Epithelial cell of esophagus (primary cell): Measurements from ENCODE around the gene FAM228B.
"Not testable (repeated sequence)": the region's sequence is repeated elsewhere in the genome, so short reads cannot be mapped to it uniquely, and the experiment has no call there.

Experiments used
- DNase-seq: peaks from one replicate; pipeline ENCODE4 v3.0.0; 2010; ENCODE audit warnings: low read depth
- H3K4me3 ChIP-seq: 2 replicates; pipeline ENCODE4 v1.5.1; 2011; ENCODE audit warnings: mild to moderate bottlenecking, low read length, control low read depth
- CTCF ChIP-seq: IDR thresholded peaks from 2 replicates; pipeline ENCODE4 v1.5.1; 2011; ENCODE audit warnings: low read depth, mild to moderate bottlenecking, low read length, control low read depth, inconsistent platforms; ENCODE audit not compliant: insufficient read depth; ENCODE audit errors: missing control alignments

Gene FAM228B

GRCh38 chr2:24183366-24184069, 60.2 kb downstream of the FAM228B start:
- no peak for TF ChIP-seq CTCF

DNA sequence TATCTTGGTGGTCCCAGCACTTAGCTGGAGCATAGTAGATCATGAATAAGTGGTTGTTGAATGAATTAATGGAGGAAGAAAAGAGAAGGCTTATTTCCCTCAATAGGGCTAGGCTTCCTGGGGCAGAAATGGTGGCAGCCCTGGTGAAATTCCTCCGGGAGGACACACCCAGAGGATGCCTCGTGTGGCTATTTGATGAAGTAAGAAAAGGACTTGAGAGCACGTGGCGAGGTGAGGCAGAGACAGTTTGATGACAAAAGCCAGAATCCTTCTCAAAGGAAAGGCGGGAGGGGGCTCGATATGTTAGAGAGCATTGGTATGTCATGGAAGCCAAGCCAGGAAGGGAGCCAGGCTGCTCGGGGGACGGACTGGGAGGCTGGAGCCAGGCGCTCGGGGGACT, 66.3 kb downstream of the FAM228B start:
- H3K4me3 ChIP-seq = no peak overlapping the region
- TF ChIP-seq CTCF = no peak
- DNase-seq = no peak

More at GRCh38 chr2:24183366-24184069, 60.2 kb downstream of the FAM228B start:
- DNase-seq = no peak
- no peak overlapping the region for H3K4me3 ChIP-seq

DNA sequence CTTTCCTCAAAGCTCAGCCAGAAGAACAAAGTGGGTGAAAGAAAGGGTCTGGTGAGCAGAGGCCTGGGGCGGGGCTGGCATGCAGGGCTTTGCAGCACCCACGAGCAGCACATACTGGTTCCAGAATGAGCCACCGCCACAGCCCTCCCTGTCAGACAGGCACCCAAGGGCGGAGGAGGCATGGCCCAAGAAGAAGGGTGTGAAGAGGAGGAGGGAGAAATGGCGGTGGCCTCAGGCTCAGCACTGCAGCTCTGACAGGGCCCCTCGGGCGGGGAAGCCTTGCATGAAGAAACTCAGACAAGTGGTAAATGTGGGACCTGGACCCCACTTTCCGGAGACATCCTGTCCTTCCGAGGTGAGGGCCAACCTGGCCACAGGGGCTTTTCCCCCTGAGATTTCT, 67.2 kb downstream of the FAM228B start:
- no peak for DNase-seq
- H3K4me3 ChIP-seq = no peak overlapping the region
- TF ChIP-seq CTCF = no peak

GRCh38 chr2:24191156-24191555, 67.9 kb downstream of the FAM228B start:
- no peak for DNase-seq
- H3K4me3 ChIP-seq = no peak overlapping the region
- TF ChIP-seq CTCF = no peak

- no peak for DNase-seq
- TF ChIP-seq CTCF = no peak
- H3K4me3 ChIP-seq = no peak overlapping the region
Observed at GRCh38 chr2:24191848-24192247, 68.6 kb downstream of the FAM228B start.

DNA sequence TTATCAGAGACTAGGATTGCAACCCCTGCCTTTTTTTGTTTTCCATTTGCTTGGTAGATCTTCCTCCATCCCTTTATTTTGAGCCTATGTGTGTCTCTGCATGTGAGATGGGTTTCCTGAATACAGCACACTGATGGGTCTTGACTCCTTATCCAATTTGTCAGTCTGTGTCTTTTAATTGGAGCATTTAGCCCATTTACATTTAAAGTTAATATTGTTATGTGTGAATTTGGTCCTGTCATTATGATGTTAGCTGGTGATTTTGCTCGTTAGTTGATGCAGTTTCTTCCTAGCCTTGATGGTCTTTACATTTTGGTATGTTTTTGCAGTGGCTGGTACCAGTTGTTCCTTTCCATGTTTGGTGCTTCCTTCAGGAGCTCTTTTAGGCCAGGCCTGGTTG, 73.9 kb downstream of the FAM228B start:
- H3K4me3 ChIP-seq, DNase-seq: not testable (repeated sequence)

DNA sequence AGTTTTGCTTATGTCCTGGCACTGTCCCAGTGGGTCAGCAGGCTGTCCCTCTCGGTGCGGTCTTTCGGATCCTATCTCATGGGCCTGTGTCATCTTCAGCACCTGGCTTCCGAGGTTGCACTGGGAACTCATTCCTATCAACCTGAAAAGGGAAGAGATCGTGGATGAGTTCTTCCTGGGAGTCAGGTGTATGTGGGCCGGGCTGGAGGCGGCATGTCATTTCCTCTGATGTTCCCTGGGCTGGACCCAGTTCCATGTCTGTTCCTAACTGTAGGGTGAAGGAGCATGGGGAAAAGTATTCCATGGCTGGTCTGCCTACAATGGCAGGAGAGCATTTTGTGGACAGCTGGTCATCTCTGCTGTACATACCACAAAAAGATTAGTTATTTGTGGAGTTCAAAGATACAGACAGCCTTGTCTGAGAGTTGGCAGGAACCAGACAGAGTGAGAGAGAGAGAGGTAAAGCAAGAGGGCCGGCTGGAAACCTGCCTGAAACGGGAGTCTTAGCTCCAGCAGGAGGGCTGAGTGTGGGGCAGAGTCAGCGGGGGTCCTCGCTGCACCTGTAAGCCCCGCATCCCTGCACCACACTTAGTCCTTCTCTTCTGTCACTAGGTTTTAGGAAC, 76.8 kb downstream of the FAM228B start:
- no peak for TF ChIP-seq CTCF
- DNase-seq = no peak

More for the DNA sequence above, 76.8 kb downstream of the FAM228B start:
- no peak overlapping the region for H3K4me3 ChIP-seq
